ENCODE results near the gene SLIT1. TPM values are rescaled to one million over a fixed set of nuclear protein-coding genes. Genes with fewer than 3 reads are reported as not detected.

SLIT1 gene
- total RNA-seq, 4 donors from 2014 or later = 0.35 to 0.49 TPM; not detected in 2

GRCh38 chr10:97000487-97001182, 185.1 kb downstream of the SLIT1 start:
- no peaks in the 10 kb centered on the region for H3K36me3 ChIP-seq
- TF ChIP-seq, protein P1, sequence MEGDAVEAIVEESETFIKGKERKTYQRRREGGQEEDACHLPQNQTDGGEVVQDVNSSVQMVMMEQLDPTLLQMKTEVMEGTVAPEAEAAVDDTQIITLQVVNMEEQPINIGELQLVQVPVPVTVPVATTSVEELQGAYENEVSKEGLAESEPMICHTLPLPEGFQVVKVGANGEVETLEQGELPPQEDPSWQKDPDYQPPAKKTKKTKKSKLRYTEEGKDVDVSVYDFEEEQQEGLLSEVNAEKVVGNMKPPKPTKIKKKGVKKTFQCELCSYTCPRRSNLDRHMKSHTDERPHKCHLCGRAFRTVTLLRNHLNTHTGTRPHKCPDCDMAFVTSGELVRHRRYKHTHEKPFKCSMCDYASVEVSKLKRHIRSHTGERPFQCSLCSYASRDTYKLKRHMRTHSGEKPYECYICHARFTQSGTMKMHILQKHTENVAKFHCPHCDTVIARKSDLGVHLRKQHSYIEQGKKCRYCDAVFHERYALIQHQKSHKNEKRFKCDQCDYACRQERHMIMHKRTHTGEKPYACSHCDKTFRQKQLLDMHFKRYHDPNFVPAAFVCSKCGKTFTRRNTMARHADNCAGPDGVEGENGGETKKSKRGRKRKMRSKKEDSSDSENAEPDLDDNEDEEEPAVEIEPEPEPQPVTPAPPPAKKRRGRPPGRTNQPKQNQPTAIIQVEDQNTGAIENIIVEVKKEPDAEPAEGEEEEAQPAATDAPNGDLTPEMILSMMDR (IDR thresholded peaks at IDR 0.05) = no peak
- TF ChIP-seq POLR2A (IDR thresholded peaks at IDR 0.05) = no peak
- no peak overlapping the region for H3K27ac ChIP-seq
- H3K9me3 ChIP-seq = no peaks in the 10 kb centered on the region
- DNase-seq = no peak
- H3K4me3 ChIP-seq = no peak overlapping the region
- H3K4me1 ChIP-seq = no peaks in the 10 kb centered on the region
- intact Hi-C loops (cut with DNase I; ENCODE audit: low total_unique reads) = no loop called here
- no peaks in the 10 kb centered on the region for H3K27me3 ChIP-seq

DNA sequence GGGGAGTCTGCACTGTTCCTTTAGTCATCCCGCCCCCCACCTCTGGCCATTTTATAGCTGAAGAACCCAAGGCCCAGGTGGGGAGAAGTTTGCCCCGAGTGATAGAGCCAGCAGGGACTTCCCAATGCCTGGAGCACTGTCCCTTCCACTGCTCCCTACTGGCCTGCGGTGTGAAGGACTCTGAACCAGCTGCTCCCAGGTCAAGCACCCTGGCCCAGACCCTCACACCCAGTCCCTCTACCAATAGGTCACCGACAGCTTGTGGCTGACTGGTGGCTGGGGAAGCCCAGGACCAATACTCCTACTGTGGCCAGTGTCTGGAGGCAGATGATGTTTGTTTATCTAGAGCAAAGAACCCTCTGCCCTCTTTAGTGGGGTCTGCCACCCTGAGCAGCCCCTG, 185.8 kb downstream of the SLIT1 start:
- no peak for DNase-seq
- Histone ChIP-seq H3K4me3 (no peak overlapping the region), H3K27ac (no peak overlapping the region)

DNA sequence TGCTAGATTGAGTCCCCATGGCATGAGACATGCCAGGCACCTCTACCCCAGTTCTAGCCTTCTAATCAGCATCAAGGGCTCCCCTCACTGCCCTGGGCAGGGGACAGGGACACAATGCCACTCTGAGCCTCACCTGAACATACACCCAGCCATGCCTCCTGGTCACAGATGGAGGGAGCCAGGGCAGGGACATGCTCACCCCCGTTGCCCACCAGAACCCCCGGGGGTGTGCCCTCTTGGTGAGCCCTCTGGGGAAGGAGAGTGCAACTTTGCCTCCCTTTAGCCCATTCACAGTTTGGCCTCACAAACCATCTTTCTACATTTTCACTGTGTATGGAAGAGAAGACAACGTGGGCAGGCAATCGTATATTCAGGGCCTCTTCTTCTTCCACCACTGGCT, 186.4 kb downstream of the SLIT1 start:
- Histone ChIP-seq H3K27me3 (no peaks in the 10 kb centered on the region), H3K36me3 (no peaks in the 10 kb centered on the region), H3K4me1 (no peaks in the 10 kb centered on the region), H3K9me3 (no peaks in the 10 kb centered on the region), H3K4me3 (no peak overlapping the region), H3K27ac (no peak overlapping the region)
- TF ChIP-seq, protein P1 (IDR thresholded peaks at IDR 0.05) = no peak
- TF ChIP-seq POLR2A (IDR thresholded peaks at IDR 0.05) = no peak
- intact Hi-C loops (cut with DNase I; ENCODE audit: low total_unique reads) = no loop called here
- no peak for DNase-seq

More for the DNA sequence above, 185.8 kb downstream of the SLIT1 start:
- TF ChIP-seq, protein P1 (IDR thresholded peaks at IDR 0.05) = no peak
- no peak for TF ChIP-seq POLR2A (IDR thresholded peaks at IDR 0.05)
- Histone ChIP-seq H3K4me1 (no peaks in the 10 kb centered on the region), H3K27me3 (no peaks in the 10 kb centered on the region), H3K36me3 (no peaks in the 10 kb centered on the region), H3K9me3 (no peaks in the 10 kb centered on the region)
- intact Hi-C loops (cut with DNase I; ENCODE audit: low total_unique reads) = no loop called here

DNA sequence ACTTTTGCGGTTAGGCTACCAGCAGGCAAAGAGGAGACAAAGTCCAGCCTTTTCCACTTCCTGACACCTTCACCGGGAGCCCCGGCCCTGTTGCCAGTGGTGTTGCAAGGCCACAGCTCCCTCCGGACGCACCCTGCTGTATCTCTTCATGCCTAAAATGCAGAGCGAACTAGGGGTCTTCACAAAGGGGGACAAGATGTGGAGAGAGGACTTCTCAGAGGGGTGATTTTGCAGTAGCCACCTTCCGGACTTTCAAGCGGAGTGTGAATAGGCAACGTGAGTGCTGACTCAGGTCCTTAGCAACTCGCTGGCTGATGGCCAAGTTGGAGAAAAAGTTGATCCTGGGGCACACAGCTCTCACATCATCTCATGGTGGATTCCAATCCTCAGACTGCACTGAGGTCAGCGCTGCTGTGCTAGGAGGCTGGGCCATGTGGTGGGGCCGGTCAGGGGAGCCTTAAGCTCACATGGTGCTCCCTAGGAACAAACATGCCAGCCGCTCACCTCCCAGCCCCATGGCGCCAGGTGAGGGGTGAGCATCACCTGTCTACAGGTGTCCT, 187.3 kb downstream of the SLIT1 start:
- intact Hi-C loops (cut with DNase I; ENCODE audit: low total_unique reads) = no loop called here
- TF ChIP-seq, protein P1 (IDR thresholded peaks at IDR 0.05) = no peak
- no peak for TF ChIP-seq POLR2A (IDR thresholded peaks at IDR 0.05)
- H3K4me1 ChIP-seq = no peaks in the 10 kb centered on the region
- H3K27ac ChIP-seq = no peak overlapping the region
- H3K9me3 ChIP-seq = no peaks in the 10 kb centered on the region
- DNase-seq = no peak
- H3K36me3 ChIP-seq = no peaks in the 10 kb centered on the region
- H3K4me3 ChIP-seq = no peak overlapping the region
- no peaks in the 10 kb centered on the region for H3K27me3 ChIP-seq

DNA sequence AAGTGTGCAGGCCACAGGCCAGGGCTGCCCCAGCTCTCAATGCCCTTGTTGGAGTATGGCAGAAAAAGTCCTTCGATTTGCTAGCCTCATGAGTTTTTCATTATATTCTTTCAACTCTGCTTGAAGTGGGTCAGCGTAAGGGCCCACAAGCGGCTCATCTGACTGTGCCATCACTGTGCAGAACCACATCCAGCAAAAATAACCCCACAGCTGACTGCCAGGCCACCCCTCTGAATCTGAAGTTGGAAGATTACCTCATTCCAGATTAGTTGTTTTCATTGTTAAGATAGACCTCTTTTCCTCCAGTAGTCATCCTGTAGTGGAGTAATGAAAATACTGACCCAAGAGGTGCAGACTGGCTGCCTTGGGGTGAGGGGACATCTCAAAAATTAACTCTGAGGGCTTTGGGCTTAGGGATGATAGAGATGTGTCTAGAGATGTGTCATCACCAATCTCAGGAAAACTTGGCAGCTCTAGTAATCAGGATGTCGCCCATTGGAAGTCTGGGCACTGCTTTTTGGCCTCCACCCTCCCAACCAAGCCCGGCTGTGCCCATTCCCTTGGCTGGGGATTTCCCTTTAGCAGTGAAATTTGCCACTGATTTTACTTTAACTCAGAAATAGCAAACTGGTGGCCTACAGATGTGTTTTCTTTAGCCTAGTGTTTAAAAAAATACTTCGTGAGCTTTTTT, 189.3 kb downstream of the SLIT1 start:
- H3K4me1 ChIP-seq = no peaks in the 10 kb centered on the region
- H3K9me3 ChIP-seq = no peaks in the 10 kb centered on the region
- H3K4me3 ChIP-seq = no peak overlapping the region
- H3K27me3 ChIP-seq = no peaks in the 10 kb centered on the region
- TF ChIP-seq POLR2A (IDR thresholded peaks at IDR 0.05) = no peak
- no peak for DNase-seq
- intact Hi-C loops (cut with DNase I; ENCODE audit: low total_unique reads) = no loop called here
- H3K36me3 ChIP-seq = no peaks in the 10 kb centered on the region
- no peak overlapping the region for H3K27ac ChIP-seq

All from uterus (tissue), 4 donors.